ENCODE measurements around the gene RHOH.

DNA sequence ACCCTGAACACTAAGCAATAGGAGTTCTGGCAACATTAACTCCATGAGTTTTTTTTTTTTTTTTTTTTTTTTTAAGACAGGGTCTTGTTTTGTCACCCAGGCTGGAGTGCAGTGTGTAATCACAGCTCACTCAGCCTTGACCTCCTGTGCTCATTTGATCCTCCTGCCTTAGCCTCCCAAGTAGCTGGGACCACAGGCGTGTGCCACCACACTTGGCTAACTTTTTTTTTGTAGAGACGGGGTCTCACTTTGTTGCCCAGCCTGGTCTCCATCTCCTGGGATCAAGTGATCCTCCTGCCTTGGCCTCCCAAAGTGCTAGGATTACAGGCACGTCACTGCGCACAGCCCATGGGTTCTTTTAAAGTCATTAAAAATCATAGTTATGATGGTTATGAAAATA, 5.1 kb downstream of the RHOH start:
- TF ChIP-seq CTCF (IDR thresholded peaks at IDR 0.05) (no peak), POLR2A (IDR thresholded peaks at IDR 0.05) (no peak)
